Ovary (tissue), 9 donors: ENCODE results near the gene SLC7A6OS. TPM values are rescaled to one million over a fixed set of nuclear protein-coding genes. Genes with fewer than 3 reads are reported as not detected.

Experiments used
- DNase-seq, 5 donors: peaks; one replicate each; pipeline ENCODE4 v3.0.0-alpha.2; 2019 to 2020
- H3K27ac ChIP-seq, 2 donors: fragments of 200-600 bp; one replicate each; pipeline versions ENCODE4 v1.5.1 to v1.8.0; 2019 to 2022
- H3K27me3 ChIP-seq: fragments of 200-600 bp; one replicate; pipeline ENCODE4 v1.8.0; 2022
- H3K36me3 ChIP-seq: fragments of 200-600 bp; sonication (generic); one replicate; pipeline ENCODE4 v1.5.1; 2019
- H3K4me1 ChIP-seq: one replicate; pipeline ENCODE4 v1.8.1; 2013; ENCODE audit warnings: mild to moderate bottlenecking, moderate library complexity; ENCODE audit not compliant: insufficient read depth
- H3K4me3 ChIP-seq: fragments of 200-600 bp; sonication (generic); one replicate; pipeline ENCODE4 v1.5.1; 2017
- H3K9me3 ChIP-seq, 2 donors: fragments of 200-600 bp in 1 of 2; sonication (generic) in 1 of 2; one replicate each; pipeline versions ENCODE4 v1.5.1 to v1.8.1; 2013 to 2019; ENCODE audit warnings: mild to moderate bottlenecking in 1 of 2, moderate library complexity in 1 of 2
- CTCF ChIP-seq, 3 donors: fragments of 450-650 bp in 2 of 3; fragments of 200-600 bp in 1 of 3; IDR thresholded peaks; one replicate each; pipeline versions ENCODE4 v1.5.1 to v1.8.0; 2016 to 2022; ENCODE audit warnings: antibody characterized with exemption in 3 of 3, mild to moderate bottlenecking in 1 of 3
- EP300 ChIP-seq: sonication (generic); formaldehyde crosslinking; IDR thresholded peaks from one replicate; pipeline ENCODE4 v1.6.1; 2017; ENCODE audit warnings: antibody characterized with exemption
- POLR2A ChIP-seq: fragments of 450-650 bp; IDR thresholded peaks from one replicate; pipeline ENCODE4 v1.6.1; 2017; ENCODE audit warnings: antibody characterized with exemption, mild to moderate bottlenecking, moderate library complexity
- WGBS, 3 donors: extraction: QIAGEN DNeasy Blood & Tissue Kit in 1 of 3; methylation state at CpG; one replicate each; pipeline versions ENCODE4 v1.1.5 to v1.1.7; 2013 to 2017; 5-methylcytosine and 5-hydroxymethylcytosine counted together
- intact Hi-C, 4 donors: fragments of 100-400 bp; cut with DNase I; formaldehyde crosslinking; loops; one replicate each; pipeline versions ENCODE4 v1.11.0 to v1.15.1; 2022 to 2023
- polyA plus RNA-seq, 2 donors: library from polyadenylated mRNA; stranded (reverse); fragments of 200-250 nt in 1 of 2; fragments of 350-450 nt in 1 of 2; fragmentation: Illumina TruSeq in 1 of 2; extraction: RNeasy Lipid Tissue Mini Kit (QIAGEN cat#74804) in 1 of 2; gene quantifications; one replicate each; pipeline ENCODE4 v1.2.3, GENCODE V29; 2013 to 2014
- total RNA-seq, 7 donors: library from RNA; depleted of rRNA in 2 of 7; stranded (reverse); fragments of >200 nt in 2 of 7; fragmentation: NEBNext Ultra II Directional in 3 of 7; extraction: Animal tissue kit (Norgen Biotek cat#: 25700) in 3 of 7; gene quantifications; one replicate each; pipeline versions ENCODE4 v1.1.0 to v1.2.4, GENCODE V29; 2016 to 2023
- donor health status: DM: no; HTN: no; CAD: no; lungs with moderate emphysema.
- donor health status: DM: no; HTN: no; CAD: no.
- donor health status: Bipolar disorder and iron deficiency.
- donor health status: DM: yes; HTN: yes; CAD: no.
- donor health status: DM: no; HTN: no; CAD: no.
- donor health status: DM: yes; HTN: yes; CAD: no.

The SLC7A6OS gene
- total and polyA plus RNA-seq, 9 donors = 8.7 to 20.7 (median 17.6) TPM

- Histone ChIP-seq H3K4me3 (no peak overlapping the region), H3K9me3 (no peaks in the 10 kb centered on the region), H3K27ac (no peak overlapping the region), H3K4me1 (no peaks in the 10 kb centered on the region), H3K36me3 (no peaks in the 10 kb centered on the region), H3K27me3 (no peaks in the 10 kb centered on the region)
- no peak for TF ChIP-seq POLR2A
- TF ChIP-seq CTCF (IDR thresholded peaks at IDR 0.05) = peak in 2 of 3 donors; percentile 77 to 82
- TF ChIP-seq EP300 = no peak
- intact Hi-C loops = loop anchor here (5.0 kb wide), 1 partner anchor 66 kb away; the partner anchor contains the start of gene SLC7A6 (in 4 of the 4)
- DNase-seq = peak; percentile 63 to 79 (median 70)
- WGBS, 3 donors = 32 to 39% (median 36%) methylated on average over 13 of the region's 13 CpGs
Measured at GRCh38 chr16:68328151-68328859, 17.6 kb upstream of the SLC7A6OS start.

DNA sequence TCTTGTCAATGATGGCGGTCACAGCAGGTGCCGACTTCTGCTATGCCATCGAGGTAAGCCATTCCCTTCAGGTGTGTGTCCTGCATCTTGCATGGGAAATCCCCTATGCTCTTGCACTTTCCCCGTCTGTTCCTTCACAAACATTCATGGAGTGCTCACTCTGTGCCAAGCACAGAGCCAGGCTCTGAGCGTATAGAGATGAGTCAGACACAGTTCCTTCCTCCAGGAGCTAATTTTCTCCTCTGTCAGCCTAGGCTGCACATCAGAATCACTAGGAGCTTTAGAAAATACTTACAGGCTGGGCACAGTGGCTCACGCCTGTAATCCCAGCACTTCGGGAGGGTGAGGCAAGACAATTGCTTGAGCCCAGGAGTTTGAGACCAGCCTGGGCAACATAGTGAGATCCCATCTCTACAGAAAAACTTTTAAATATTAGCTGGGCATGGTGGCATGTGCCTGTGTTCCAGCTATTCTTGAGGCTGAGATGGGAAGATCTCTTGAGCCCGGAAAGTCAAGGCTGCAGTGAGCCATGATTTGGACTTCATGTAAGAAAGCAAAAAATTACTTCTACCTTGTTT is 14.1 kb upstream of the SLC7A6OS start:
- TF ChIP-seq EP300 (no peak), POLR2A (no peak), CTCF (IDR thresholded peaks at IDR 0.05) (no peak)

DNA sequence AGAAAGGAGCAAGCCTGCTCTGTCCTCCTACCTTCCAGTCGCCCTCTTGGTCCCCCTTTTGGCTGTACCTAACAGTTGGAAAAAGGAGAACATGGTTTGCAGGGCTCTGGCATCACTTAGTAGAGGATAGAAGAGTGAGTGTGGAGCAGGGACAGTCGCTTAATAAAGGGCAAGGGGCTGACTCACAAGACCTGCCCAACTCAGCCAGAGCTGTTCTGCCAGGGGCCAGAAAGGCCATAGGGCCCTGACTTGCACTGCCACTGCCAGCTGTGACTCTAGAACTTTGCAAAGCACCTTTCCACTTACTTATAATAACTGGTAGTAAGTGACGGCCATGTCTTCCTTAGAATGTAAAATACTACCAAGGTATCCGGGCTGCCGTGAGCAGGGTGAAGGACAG is 13.6 kb upstream of the SLC7A6OS start:
- Histone ChIP-seq H3K36me3 (no peaks in the 10 kb centered on the region), H3K9me3 (no peaks in the 10 kb centered on the region), H3K27ac (no peak overlapping the region), H3K27me3 (no peaks in the 10 kb centered on the region), H3K4me1 (no peaks in the 10 kb centered on the region), H3K4me3 (no peak overlapping the region)
- DNase-seq = no peak
- 88 to 92% (median 91%) methylated on average over 5 of the region's 5 CpGs for WGBS, 3 donors
- TF ChIP-seq EP300 (no peak), POLR2A (no peak), CTCF (IDR thresholded peaks at IDR 0.05) (no peak)
- intact Hi-C loops = no loop called here

More for the DNA sequence above, 14.1 kb upstream of the SLC7A6OS start:
- WGBS, 3 donors = 87 to 92% (median 89%) methylated on average over 8 of the region's 8 CpGs
- intact Hi-C loops = loop anchor here (5.0 kb wide), 1 partner anchor 63 kb away; the partner anchor contains the start of gene SLC7A6 (in 4 of the 4)
- Histone ChIP-seq H3K27me3 (no peaks in the 10 kb centered on the region), H3K9me3 (no peaks in the 10 kb centered on the region), H3K36me3 (no peaks in the 10 kb centered on the region), H3K4me1 (no peaks in the 10 kb centered on the region), H3K4me3 (no peak overlapping the region), H3K27ac (no peak overlapping the region)
- DNase-seq = no peak

GRCh38 chr16:68319185-68319908 is 8.6 kb upstream of the SLC7A6OS start:
- Histone ChIP-seq H3K36me3 (no peaks in the 10 kb centered on the region), H3K27me3 (no peaks in the 10 kb centered on the region)

More at GRCh38 chr16:68319185-68319908, 8.6 kb upstream of the SLC7A6OS start:
- Histone ChIP-seq H3K4me3 (no peak overlapping the region), H3K27ac (no peak overlapping the region), H3K4me1 (no peaks in the 10 kb centered on the region), H3K9me3 (no peaks in the 10 kb centered on the region)
- intact Hi-C loops = no loop called here
- 90 to 95% (median 93%) methylated on average over 6 of the region's 6 CpGs for WGBS, 3 donors
- no peak for DNase-seq
- TF ChIP-seq EP300 (no peak), POLR2A (no peak), CTCF (IDR thresholded peaks at IDR 0.05) (no peak)
